ENCODE results near the gene ABCC10. TPM values are rescaled to one million over a fixed set of nuclear protein-coding genes. Genes with fewer than 3 reads are reported as not detected.
"Not testable (repeated sequence)": the region's sequence is repeated elsewhere in the genome, so short reads cannot be mapped to it uniquely, and the experiment has no call there.

Gene ABCC10
- total and polyA plus RNA-seq, 5 donors: 11.0 to 16.0 (median 12.7) TPM

GRCh38 chr6:43393133-43393532 is 34.2 kb upstream of the ABCC10 start:
- intact Hi-C loops (cut with DNase I): loop anchor here in 1 of 4 donors (10.0 kb wide), 1 partner anchor 112 kb away; no protein-coding TSS in a partner anchor
- not testable (repeated sequence) for H3K4me1 ChIP-seq (ENCODE audit: control insufficient read depth, insufficient read depth, low read length); H3K9me3 ChIP-seq (ENCODE audit: control insufficient read depth, low read length); H3K4me3 ChIP-seq (ENCODE audit: low read length); H3K27me3 ChIP-seq (ENCODE audit: control insufficient read depth, insufficient read depth); ATAC-seq; DNase-seq; H3K27ac ChIP-seq (ENCODE audit: low read length)
- 57% methylated on average over 11 of the region's 11 CpGs for WGBS

GRCh38 chr6:43393602-43394001 is 33.7 kb upstream of the ABCC10 start:
- Histone ChIP-seq H3K9me3 (ENCODE audit: control insufficient read depth, low read length) (no peaks in the 10 kb centered on the region), H3K27ac (ENCODE audit: low read length) (no peak overlapping the region), H3K4me3 (ENCODE audit: low read length) (no peak overlapping the region), H3K27me3 (ENCODE audit: control insufficient read depth, insufficient read depth) (no peaks in the 10 kb centered on the region), H3K4me1 (ENCODE audit: control insufficient read depth, insufficient read depth, low read length) (no peaks in the 10 kb centered on the region)
- no peak for DNase-seq
- intact Hi-C loops (cut with DNase I): loop anchor here in 1 of 4 donors (10.0 kb wide), 1 partner anchor 111 kb away; no protein-coding TSS in a partner anchor
- ATAC-seq: no peak
- WGBS: 60% methylated on average over 5 of the region's 5 CpGs

GRCh38 chr6:43394982-43395381 is 32.4 kb upstream of the ABCC10 start:
- DNase-seq (no peak), ATAC-seq (no peak)
- Histone ChIP-seq H3K27me3 (ENCODE audit: control insufficient read depth, insufficient read depth) (no peaks in the 10 kb centered on the region), H3K9me3 (ENCODE audit: control insufficient read depth, low read length) (no peaks in the 10 kb centered on the region), H3K4me3 (ENCODE audit: low read length) (no peak overlapping the region), H3K4me1 (ENCODE audit: control insufficient read depth, insufficient read depth, low read length) (no peaks in the 10 kb centered on the region), H3K27ac (ENCODE audit: low read length) (no peak overlapping the region)
- WGBS: 95% methylated on average over 4 of the region's 4 CpGs
- intact Hi-C loops (cut with DNase I): loop anchor here in 1 of 4 donors (10.0 kb wide), 1 partner anchor 110 kb away; no protein-coding TSS in a partner anchor

- Histone ChIP-seq H3K27ac (ENCODE audit: low read length) (no peak overlapping the region), H3K4me3 (ENCODE audit: low read length) (no peak overlapping the region), H3K9me3 (ENCODE audit: control insufficient read depth, low read length) (no peaks in the 10 kb centered on the region), H3K4me1 (ENCODE audit: control insufficient read depth, insufficient read depth, low read length) (no peaks in the 10 kb centered on the region), H3K27me3 (ENCODE audit: control insufficient read depth, insufficient read depth) (no peaks in the 10 kb centered on the region)
- 65% methylated on average over 4 of the region's 4 CpGs for WGBS
- peak; percentile 36 to 47 for ATAC-seq
- peak; percentile 18 to 59 (median 51) for DNase-seq
- intact Hi-C loops (cut with DNase I): loop anchor here in 1 of 4 donors (10.0 kb wide), 1 partner anchor 109 kb away; no protein-coding TSS in a partner anchor
These were observed 31.6 kb upstream of the ABCC10 start for GRCh38 chr6:43395776-43396175.

- no peak for DNase-seq
These were observed 30.8 kb upstream of the ABCC10 start for GRCh38 chr6:43396408-43397149.

GRCh38 chr6:43399932-43400487 is 27.3 kb upstream of the ABCC10 start:
- intact Hi-C loops (cut with DNase I): loop anchor here in 1 of 4 donors (10.0 kb wide), 1 partner anchor 105 kb away; no protein-coding TSS in a partner anchor
- Histone ChIP-seq H3K27me3 (ENCODE audit: control insufficient read depth, insufficient read depth) (no peaks in the 10 kb centered on the region), H3K27ac (ENCODE audit: low read length) (no peak overlapping the region), H3K4me1 (ENCODE audit: control insufficient read depth, insufficient read depth, low read length) (no peaks in the 10 kb centered on the region), H3K4me3 (ENCODE audit: low read length) (no peak overlapping the region), H3K9me3 (ENCODE audit: control insufficient read depth, low read length) (no peaks in the 10 kb centered on the region)
- DNase-seq (no peak), ATAC-seq (no peak)
- 74% methylated on average over 3 of the region's 3 CpGs for WGBS

More at GRCh38 chr6:43396408-43397149, 30.8 kb upstream of the ABCC10 start:
- Histone ChIP-seq H3K27ac (ENCODE audit: low read length) (no peak overlapping the region), H3K9me3 (ENCODE audit: control insufficient read depth, low read length) (no peaks in the 10 kb centered on the region), H3K27me3 (ENCODE audit: control insufficient read depth, insufficient read depth) (no peaks in the 10 kb centered on the region), H3K4me3 (ENCODE audit: low read length) (no peak overlapping the region), H3K4me1 (ENCODE audit: control insufficient read depth, insufficient read depth, low read length) (no peaks in the 10 kb centered on the region)
- intact Hi-C loops (cut with DNase I): loop anchor here in 1 of 4 donors (10.0 kb wide), 1 partner anchor 108 kb away; no protein-coding TSS in a partner anchor
- no peak for ATAC-seq
- 84% methylated on average over 6 of the region's 6 CpGs for WGBS

- H3K4me3 ChIP-seq (ENCODE audit: low read length): no peak overlapping the region
- DNase-seq (peak in 1 of 3 donors; percentile 53), ATAC-seq (peak; percentile 68 to 92)
- no peaks in the 10 kb centered on the region for H3K4me1 ChIP-seq (ENCODE audit: control insufficient read depth, insufficient read depth, low read length)
- intact Hi-C loops (cut with DNase I): no loop called here
- H3K27me3 ChIP-seq (ENCODE audit: control insufficient read depth, insufficient read depth): no peaks in the 10 kb centered on the region
- 66% methylated on average over 3 of the region's 3 CpGs for WGBS
- H3K9me3 ChIP-seq (ENCODE audit: control insufficient read depth, low read length): no peaks in the 10 kb centered on the region
- no peak overlapping the region for H3K27ac ChIP-seq (ENCODE audit: low read length)
These were observed 25.6 kb upstream of the ABCC10 start for GRCh38 chr6:43401730-43402129.

- Histone ChIP-seq H3K4me1 (ENCODE audit: control insufficient read depth, insufficient read depth, low read length) (no peaks in the 10 kb centered on the region), H3K27ac (ENCODE audit: low read length) (no peak overlapping the region), H3K9me3 (ENCODE audit: control insufficient read depth, low read length) (no peaks in the 10 kb centered on the region), H3K4me3 (ENCODE audit: low read length) (no peak overlapping the region), H3K27me3 (ENCODE audit: control insufficient read depth, insufficient read depth) (no peaks in the 10 kb centered on the region)
- ATAC-seq: no peak
- WGBS: 74% methylated on average over 1 of the region's 1 CpG
- intact Hi-C loops (cut with DNase I): no loop called here
- DNase-seq: no peak
These were observed 24.5 kb upstream of the ABCC10 start for GRCh38 chr6:43402820-43403219.

- no peak for ATAC-seq
- WGBS: 44% methylated on average over 3 of the region's 3 CpGs
These were observed 22.0 kb upstream of the ABCC10 start for GRCh38 chr6:43405354-43405753.

GRCh38 chr6:43407296-43407695 is 20.0 kb upstream of the ABCC10 start:
- intact Hi-C loops (cut with DNase I): no loop called here
- ATAC-seq: no peak
- H3K27ac ChIP-seq (ENCODE audit: low read length): no peak overlapping the region
- WGBS: 43% methylated on average over 1 of the region's 1 CpG
- H3K9me3 ChIP-seq (ENCODE audit: control insufficient read depth, low read length): no peaks in the 10 kb centered on the region
- no peak for DNase-seq
- H3K4me3 ChIP-seq (ENCODE audit: low read length): no peak overlapping the region
- no peaks in the 10 kb centered on the region for H3K4me1 ChIP-seq (ENCODE audit: control insufficient read depth, insufficient read depth, low read length)
- no peaks in the 10 kb centered on the region for H3K27me3 ChIP-seq (ENCODE audit: control insufficient read depth, insufficient read depth)

More at GRCh38 chr6:43405354-43405753, 22.0 kb upstream of the ABCC10 start:
- Histone ChIP-seq H3K27ac (ENCODE audit: low read length) (no peak overlapping the region), H3K4me1 (ENCODE audit: control insufficient read depth, insufficient read depth, low read length) (no peaks in the 10 kb centered on the region), H3K9me3 (ENCODE audit: control insufficient read depth, low read length) (no peaks in the 10 kb centered on the region), H3K27me3 (ENCODE audit: control insufficient read depth, insufficient read depth) (no peaks in the 10 kb centered on the region), H3K4me3 (ENCODE audit: low read length) (no peak overlapping the region)
- intact Hi-C loops (cut with DNase I): no loop called here
- DNase-seq: no peak

GRCh38 chr6:43408259-43408658 is 19.1 kb upstream of the ABCC10 start:
- ATAC-seq: no peak
- H3K9me3 ChIP-seq (ENCODE audit: control insufficient read depth, low read length): no peaks in the 10 kb centered on the region

More at GRCh38 chr6:43408259-43408658, 19.1 kb upstream of the ABCC10 start:
- intact Hi-C loops (cut with DNase I): no loop called here
- no peak overlapping the region for H3K4me3 ChIP-seq (ENCODE audit: low read length)
- no peak overlapping the region for H3K27ac ChIP-seq (ENCODE audit: low read length)
- no peak for DNase-seq
- no peaks in the 10 kb centered on the region for H3K4me1 ChIP-seq (ENCODE audit: control insufficient read depth, insufficient read depth, low read length)
- H3K27me3 ChIP-seq (ENCODE audit: control insufficient read depth, insufficient read depth): no peaks in the 10 kb centered on the region
- 95% methylated on average over 4 of the region's 4 CpGs for WGBS
